K562 (cell line): ENCODE data around the gene CCDC187. TPM values are rescaled to one million over a fixed set of nuclear protein-coding genes. Genes with fewer than 3 reads are reported as not detected.

Source experiments
- ATAC-seq: fragments of 200-7000 bp; cut with Tn5 transposase; 3 replicates; pipeline ENCODE4 v1.9.1; 2020; ENCODE audit warnings: moderate library complexity
- BruUV-seq: library from RNA; stranded (reverse); fragments of 400-500 nt; replicated peaks from 2 replicates; lab custom pipeline; 2021; lab: Mats Ljungman, UMichigan
- CTCF ChIA-PET: fragments of 300-600 bp; formaldehyde crosslinking; extraction: SDS; loops from one replicate; lab custom pipeline; 2021; ENCODE audit warnings: low intra/inter-chr PET ratio; lab: Yijun Ruan, JAX
- POLR2A ChIA-PET: fragments of 300-600, 350-650 bp; sonication (Branson Sonifier 250); formaldehyde crosslinking; extraction: SDS; loops from one replicate; lab custom pipeline; 2021; ENCODE audit warnings: antibody characterized with exemption, inconsistent platforms; lab: Yijun Ruan, JAX
- DNase-seq, 4 experiments: peaks; one replicate each; pipeline versions ENCODE4 v3.0.0 to v3.0.0-alpha.2; 2011 to 2018; ENCODE audit warnings: low spot score in 3 of 4, mixed read lengths in 3 of 4; ENCODE audit errors: extremely low read depth in 1 of 4
- FAIRE-seq: peaks from 2 replicates; lab custom pipeline; 2011; peaks lifted over from hg19 to GRCh38; lab: Jason Lieb, UNC
- H2AFZ ChIP-seq: 2 replicates; pipeline ENCODE4 v1.6.0; 2011; ENCODE audit warnings: low read depth, low read length, control low read depth, inconsistent platforms
- H3K27ac ChIP-seq: fragments of 200-600 bp; 3 replicates; pipeline ENCODE4 v1.8.0; 2011; ENCODE audit warnings: low read depth, mild to moderate bottlenecking, control low read depth, inconsistent platforms, low read length, moderate library complexity, mixed read lengths; ENCODE audit errors: extremely low read depth
- H3K27me3 ChIP-seq, 2 experiments: fragments of 300-600 bp in 1 of 2; 2 replicates in 1 of 2; 3 replicates in 1 of 2; pipeline versions ENCODE4 v1.6.0 to v1.8.0; 2011; ENCODE audit warnings: inconsistent platforms in 2 of 2, low read length in 2 of 2, mild to moderate bottlenecking in 1 of 2, mixed read lengths in 1 of 2, moderate library complexity in 1 of 2; ENCODE audit not compliant: control insufficient read depth in 2 of 2, insufficient read depth in 2 of 2
- H3K36me3 ChIP-seq: fragments of 300-600 bp; 3 replicates; pipeline ENCODE4 v1.8.0; 2011; ENCODE audit warnings: mild to moderate bottlenecking, low read length, inconsistent platforms; ENCODE audit not compliant: control insufficient read depth, insufficient read depth
- H3K4me1 ChIP-seq, 2 experiments: fragments of 200-600 bp in 1 of 2; replicated peaks in 1 of 2; 2 replicates in 1 of 2; 3 replicates in 1 of 2; pipeline versions ENCODE4 v1.5.1 to v1.8.0; 2011; ENCODE audit warnings: inconsistent platforms in 2 of 2, low read length in 2 of 2, mild to moderate bottlenecking in 1 of 2, mixed read lengths in 1 of 2, moderate library complexity in 1 of 2; ENCODE audit not compliant: control insufficient read depth in 2 of 2, insufficient read depth in 2 of 2
- H3K4me2 ChIP-seq: 2 replicates; pipeline ENCODE4 v1.6.1; 2011; ENCODE audit warnings: low read length, control low read depth, inconsistent platforms, mixed read lengths; ENCODE audit not compliant: insufficient read depth
- H3K4me3 ChIP-seq: fragments of 200-600 bp; sonication (generic), shearing (Covaris generic); 2 replicates; pipeline ENCODE4 v1.5.1; 2016; ENCODE audit warnings: control low read depth, inconsistent platforms
- H3K79me2 ChIP-seq: fragments of 200-600 bp; 3 replicates; pipeline ENCODE4 v1.8.0; 2011; ENCODE audit warnings: low read length, inconsistent platforms; ENCODE audit not compliant: control insufficient read depth, insufficient read depth
- H3K9ac ChIP-seq, 2 experiments: 2 replicates each; pipeline versions ENCODE4 v1.6.0 to v1.6.1; 2011; ENCODE audit warnings: low read depth in 2 of 2, low read length in 2 of 2, control low read depth in 1 of 2, inconsistent platforms in 1 of 2, mild to moderate bottlenecking in 1 of 2, mixed read lengths in 1 of 2; ENCODE audit not compliant: insufficient read depth in 1 of 2
- H3K9me1 ChIP-seq: one replicate; pipeline ENCODE4 v1.6.0; 2011; ENCODE audit warnings: inconsistent platforms, mild to moderate bottlenecking, low read length, moderate library complexity; ENCODE audit not compliant: control insufficient read depth, insufficient read depth
- H3K9me3 ChIP-seq: replicated peaks from 2 replicates; pipeline ENCODE4 v1.5.1; 2011; ENCODE audit warnings: low read depth, low read length, inconsistent platforms; ENCODE audit not compliant: control insufficient read depth, insufficient read depth
- H4K20me1 ChIP-seq: replicated peaks from 2 replicates; pipeline ENCODE4 v1.6.1; 2011; ENCODE audit warnings: low read length, inconsistent platforms, mixed read lengths; ENCODE audit not compliant: control insufficient read depth, insufficient read depth
- BRF1 ChIP-seq: IDR thresholded peaks from 3 replicates; pipeline ENCODE4 v1.6.1; 2011; ENCODE audit warnings: borderline replicate concordance, mild to moderate bottlenecking; ENCODE audit not compliant: insufficient read length; ENCODE audit errors: extremely low read depth
- CREBBP ChIP-seq: IDR thresholded peaks from one replicate; pipeline ENCODE4 v1.6.1; 2012; ENCODE audit warnings: low read depth, mild to moderate bottlenecking, control low read depth, inconsistent platforms, low read length
- CTCF ChIP-seq, 3 experiments: IDR thresholded peaks in 2 of 3; conservative IDR thresholded peaks in 1 of 3; 2 replicates each; pipeline ENCODE4 v1.5.1; 2011 to 2012; ENCODE audit warnings: low read length in 3 of 3, mild to moderate bottlenecking in 3 of 3, control low read depth in 2 of 3, improper control_type of control experiment in 1 of 3, inconsistent platforms in 1 of 3, low read depth in 1 of 3, mixed read lengths in 1 of 3, moderate library complexity in 1 of 3; ENCODE audit not compliant: insufficient read depth in 2 of 3
- ESRRB ChIP-seq: fragments of 250-450 bp; sonication (Bioruptor Pico); IDR thresholded peaks from 2 replicates; pipeline ENCODE4 v1.5.0; 2020; ENCODE audit warnings: mild to moderate bottlenecking, moderate library complexity, borderline replicate concordance
- MCM3 ChIP-seq: fragments of 450-650 bp; IDR thresholded peaks from 2 replicates; pipeline ENCODE4 v1.6.1; 2016
- NR2F6 ChIP-seq: fragments of 450-650 bp; formaldehyde crosslinking; IDR thresholded peaks from 2 replicates; pipeline ENCODE4 v1.4.0; 2020; ENCODE audit warnings: mild to moderate bottlenecking
- RAD21 ChIP-seq, 2 experiments: fragments of 250-450 bp in 1 of 2; fragments of 450-650 bp in 1 of 2; sonication (Bioruptor Pico) in 1 of 2; formaldehyde crosslinking in 1 of 2; IDR thresholded peaks in 1 of 2; conservative IDR thresholded peaks in 1 of 2; 2 replicates each; pipeline versions ENCODE4 v1.4.0 to v1.8.0; 2020 to 2022; ENCODE audit warnings: mild to moderate bottlenecking in 2 of 2, moderate library complexity in 1 of 2
- SIX5 ChIP-seq, 2 experiments: IDR thresholded peaks; 2 replicates each; pipeline ENCODE4 v1.6.1; 2011; ENCODE audit warnings: low read length in 2 of 2, borderline replicate concordance in 1 of 2, low read depth in 1 of 2, mild to moderate bottlenecking in 1 of 2, moderate library complexity in 1 of 2; ENCODE audit not compliant: insufficient read depth in 1 of 2
- TAF1 ChIP-seq: IDR thresholded peaks from 2 replicates; pipeline ENCODE4 v1.6.1; 2011; ENCODE audit warnings: mild to moderate bottlenecking, low read length, moderate library complexity; ENCODE audit not compliant: insufficient read depth, control insufficient read depth, severe bottlenecking; ENCODE audit errors: extremely low read depth
- TEAD4 ChIP-seq, 2 experiments: sonication (generic) in 1 of 2; formaldehyde crosslinking in 1 of 2; IDR thresholded peaks; 2 replicates each; pipeline versions ENCODE4 v1.6.1 to v1.8.0; 2012 to 2022; ENCODE audit warnings: borderline replicate concordance in 1 of 2, inconsistent platforms in 1 of 2, low read length in 1 of 2, mild to moderate bottlenecking in 1 of 2, missing genetic modification reagents in 1 of 2
- XRCC5 ChIP-seq: fragments of 200-400 bp; formaldehyde crosslinking; IDR thresholded peaks from 2 replicates; pipeline ENCODE4 v1.6.1; 2017; ENCODE audit warnings: low read depth, mild to moderate bottlenecking, low read length
- ZNF174 ChIP-seq: fragments of 250-450 bp; sonication (Bioruptor Pico); IDR thresholded peaks from 2 replicates; pipeline ENCODE4 v1.4.0; 2020; ENCODE audit warnings: mild to moderate bottlenecking
- WGBS: fragments of 100-300 bp; shearing (Covaris generic); methylation state at CpG from one replicate; pipeline ENCODE4 v1.1.6; 2016; ENCODE audit warnings: low coverage, mixed read lengths; ENCODE audit not compliant: insufficient coverage; ENCODE audit errors: missing lambda C conversion rate; 5-methylcytosine and 5-hydroxymethylcytosine counted together
- in situ Hi-C: fragments of 300-500 bp; cut with MboI; formaldehyde crosslinking; loops from 4 replicates; pipeline ENCODE4 v1.15.0; 2018; ENCODE audit warnings: inconsistent platforms, mixed read lengths
- intact Hi-C: fragments of 100-400 bp; cut with micrococcal nuclease; formaldehyde crosslinking; loops from 2 replicates; pipeline ENCODE4 v1.14.2; 2022
- polyA plus RNA-seq, 8 experiments: library from polyadenylated mRNA; depleted of rRNA in 4 of 8; stranded (reverse) in 5 of 8; unstranded in 3 of 8; fragments of >200 nt; fragmentation: Nextera tagmentation in 2 of 8; fragmentation: Illumina TruSeq in 1 of 8; extraction: Ambion mirVana in 2 of 8; extraction: Trizol in 1 of 8; gene quantifications; 2 replicates each; pipeline versions ENCODE4 v1.2.1 to v1.2.3, GENCODE V29; 2011 to 2014; ENCODE audit warnings: inconsistent platforms in 1 of 8, missing spikeins in 1 of 8
- total RNA-seq, 7 experiments: library from RNA; depleted of rRNA in 6 of 7; stranded (reverse); fragments of >200 nt in 6 of 7; fragmentation: Illumina TruSeq in 2 of 7; extraction: Trizol in 2 of 7; gene quantifications; 2 replicates each; pipeline versions ENCODE4 v1.2.1 to v1.2.3, GENCODE V29; 2011 to 2021; ENCODE audit warnings: low replicate concordance in 1 of 7

CCDC187 gene
- total and polyA plus RNA-seq, 9 of the 15 experiments (the other 6 are each of a cell fraction or from before 2014, with no cell fraction given) = not detected

DNA sequence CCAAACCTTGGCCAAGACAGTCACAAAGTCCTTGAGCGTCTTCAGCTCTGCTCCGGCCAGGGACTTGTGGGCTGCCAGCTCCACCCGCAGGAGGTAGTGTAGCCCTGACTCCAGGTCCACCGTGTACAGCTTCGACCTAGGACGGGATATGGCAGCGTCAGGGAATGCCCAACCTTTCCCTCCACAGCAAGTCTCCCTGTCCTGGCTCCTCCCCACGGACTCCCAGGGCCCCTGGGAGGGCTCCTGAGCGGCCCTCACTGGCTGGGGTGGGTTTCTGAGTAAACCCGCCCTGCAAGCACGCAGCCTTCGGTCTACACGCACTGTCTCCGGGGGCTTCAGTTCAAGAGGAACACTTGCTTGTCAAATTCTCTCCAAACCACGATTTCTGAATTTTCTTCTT, 85.2 kb downstream of the CCDC187 start:
- peaks cover 3% of the 10 kb centered on the region for H3K9me1 ChIP-seq
- in situ Hi-C loops (no loop called here), intact Hi-C loops (no loop called here)
- H3K27me3 ChIP-seq = no peaks in the 10 kb centered on the region
- no peak overlapping the region for H2AFZ ChIP-seq
- no peak overlapping the region; a peak in 1 of 4 replicates for H3K9ac ChIP-seq
- H3K4me1 ChIP-seq = peaks cover 23 to 49% of the 10 kb centered on the region in 2 experiments
- ChIA-PET CTCF (no interaction called here), POLR2A (no interaction called here)
- no peak for ATAC-seq
- WGBS = 96% methylated on average over 12 of the region's 15 CpGs
- H3K27ac ChIP-seq = no peak overlapping the region
- no peak overlapping the region for H3K4me2 ChIP-seq
- peaks cover 5% of the 10 kb centered on the region for H4K20me1 ChIP-seq
- TF ChIP-seq CREBBP (no peak), NR2F6 (CRISPR knock-in tag) (no peak), XRCC5 (no peak), BRF1 (no peak), ZNF174 (CRISPR knock-in tag) (no peak), TAF1 (no peak), ESRRB (CRISPR knock-in tag) (no peak), CTCF (IDR thresholded peaks at IDR 0.05 in 2 of 3, conservative IDR thresholded peaks at IDR 0.05 in 1 of 3; ENCODE audit: insufficient read depth in 2 of 3, low read depth in 1 of 3, low read length in 3 of 3) (0 out of 6 replicates have a peak, but pooled peaks of 1 of the 3 experiments have one; percentile 7), RAD21 (CRISPR knock-in tag; conservative IDR thresholded peaks at IDR 0.05 in 1 of 2, IDR thresholded peaks at IDR 0.05 in 1 of 2) (0 out of 4 replicates have a peak, but pooled peaks of 1 of the 2 experiments have one; percentile 8), MCM3 (no peak), TEAD4 (IDR thresholded peaks at IDR 0.05; ENCODE audit: low read length) (no peak), TEAD4 (CRISPR knock-in tag; IDR thresholded peaks at IDR 0.05; ENCODE audit: borderline replicate concordance) (no peak), SIX5 (IDR thresholded peaks at IDR 0.05; ENCODE audit: borderline replicate concordance in 1 of 2, insufficient read depth in 1 of 2, low read depth in 1 of 2, low read length in 2 of 2) (no peak)
- no peak overlapping the region for H3K4me3 ChIP-seq
- no peak for FAIRE-seq
- no TSS peak for BruUV-seq
- 0 out of 3 replicates have a peak, but pooled peaks cover 5% of the 10 kb centered on the region for H3K79me2 ChIP-seq
- H3K9me3 ChIP-seq = no peaks in the 10 kb centered on the region
- DNase-seq = no peak
- peaks cover 83% of the 10 kb centered on the region; the same call in 2 of the 3 replicates for H3K36me3 ChIP-seq
